A549 (cell line): ENCODE results near the gene CCDC126. TPM values are rescaled to one million over a fixed set of nuclear protein-coding genes. Genes with fewer than 3 reads are reported as not detected.

Source experiments
- ATAC-seq, 2 experiments: fragments of 200-7000 bp in 1 of 2; fragments of >200 bp in 1 of 2; cut with Nextera tagmentation in 1 of 2; cut with Tn5 transposase in 1 of 2; 3 replicates each; pipeline versions ENCODE4 v1.8.0 to v1.9.1; 2018 to 2020; ENCODE audit warnings: mild to moderate bottlenecking in 1 of 2, moderate library complexity in 1 of 2
- CTCF ChIA-PET: fragments of 300-600 bp; sonication (Branson Sonifier 250); formaldehyde crosslinking; extraction: SDS; loops from one replicate; lab custom pipeline; 2021; ENCODE audit warnings: antibody characterized with exemption, inconsistent platforms; lab: Yijun Ruan, JAX
- POLR2A ChIA-PET: fragments of 350-600 bp; formaldehyde crosslinking; extraction: SDS; loops from one replicate; lab custom pipeline; 2021; ENCODE audit warnings: antibody characterized with exemption, inconsistent platforms; lab: Yijun Ruan, JAX
- DNase-seq, 2 experiments: peaks; one replicate each; pipeline versions ENCODE4 v3.0.0 to v3.0.0-alpha.2; 2011 to 2016; ENCODE audit warnings: low read depth in 1 of 2, low spot score in 1 of 2
- FAIRE-seq: peaks from 2 replicates; lab custom pipeline; 2011; peaks lifted over from hg19 to GRCh38; lab: Jason Lieb, UNC
- H3K27ac ChIP-seq, 2 experiments: fragments of >200 bp; sonication (Bioruptor Twin); formaldehyde crosslinking; 3 replicates each; pipeline ENCODE4 v1.5.1; 2016 to 2017
- H3K4me1 ChIP-seq: fragments of >200 bp; sonication (Bioruptor Twin); formaldehyde crosslinking; 3 replicates; pipeline ENCODE4 v1.6.1; 2016
- H3K4me2 ChIP-seq: fragments of >200 bp; sonication (Bioruptor Twin); formaldehyde crosslinking; 3 replicates; pipeline ENCODE4 v1.6.1; 2016
- H3K4me3 ChIP-seq: fragments of >200 bp; sonication (Bioruptor Twin); formaldehyde crosslinking; 3 replicates; pipeline ENCODE4 v1.5.1; 2016
- H3K9me3 ChIP-seq: fragments of >200 bp; sonication (Bioruptor Twin); formaldehyde crosslinking; 3 replicates; pipeline ENCODE4 v1.6.1; 2016
- CBX8 ChIP-seq: fragments of 200-600 bp; sonication (generic); IDR thresholded peaks from 2 replicates; pipeline ENCODE4 v1.6.1; 2016
- CEBPB ChIP-seq, 2 experiments: fragments of >200 bp in 1 of 2; sonication (Bioruptor Twin) in 1 of 2; formaldehyde crosslinking in 1 of 2; IDR thresholded peaks; 2 replicates each; pipeline ENCODE4 v1.6.1; 2012 to 2016
- CHD2 ChIP-seq: fragments of 150-350 bp; IDR thresholded peaks from 2 replicates; pipeline ENCODE4 v1.6.1; 2014; ENCODE audit warnings: low read length; ENCODE audit not compliant: partially characterized antibody
- EP300 ChIP-seq, 2 experiments: fragments of >200 bp; sonication (Bioruptor Twin); formaldehyde crosslinking; IDR thresholded peaks; 2 replicates in 1 of 2; 3 replicates in 1 of 2; pipeline ENCODE4 v1.6.1; 2016 to 2017
- ESRRA ChIP-seq: fragments of 150-350 bp; IDR thresholded peaks from 2 replicates; pipeline ENCODE4 v1.6.1; 2014; ENCODE audit warnings: mild to moderate bottlenecking, low read length, borderline replicate concordance
- FOSB ChIP-seq: fragments of 250-450 bp; sonication (Bioruptor Pico); IDR thresholded peaks from 2 replicates; pipeline ENCODE4 v1.5.0; 2020; ENCODE audit warnings: mild to moderate bottlenecking, moderate library complexity
- GATA3 ChIP-seq: IDR thresholded peaks from 2 replicates; pipeline ENCODE4 v1.6.1; 2012; ENCODE audit warnings: borderline replicate concordance
- HDAC2 ChIP-seq: fragments of 200-600 bp; sonication (generic); IDR thresholded peaks from 2 replicates; pipeline ENCODE4 v1.6.1; 2016
- HOXB13 ChIP-seq: fragments of 250-450 bp; sonication (Bioruptor Pico); IDR thresholded peaks from 2 replicates; pipeline ENCODE4 v1.5.0; 2020; ENCODE audit warnings: low read depth, mild to moderate bottlenecking, moderate library complexity
- HOXB5 ChIP-seq: fragments of 250-450 bp; sonication (Bioruptor Pico); IDR thresholded peaks from 2 replicates; pipeline ENCODE4 v1.5.0; 2020; ENCODE audit warnings: mild to moderate bottlenecking, moderate library complexity
- JUNB ChIP-seq: fragments of >200 bp; sonication (Bioruptor Twin); formaldehyde crosslinking; IDR thresholded peaks from 2 replicates; pipeline ENCODE4 v1.6.1; 2016
- MAFK ChIP-seq: fragments of 450-650 bp; IDR thresholded peaks from 2 replicates; pipeline ENCODE4 v1.6.1; 2014; ENCODE audit not compliant: partially characterized antibody
- MYC ChIP-seq: IDR thresholded peaks from 2 replicates; pipeline ENCODE4 v1.6.1; 2012; ENCODE audit warnings: mild to moderate bottlenecking, inconsistent platforms, low read length, improper control_type of control experiment, borderline replicate concordance
- NR3C1 ChIP-seq: fragments of >200 bp; sonication (Bioruptor Twin); formaldehyde crosslinking; IDR thresholded peaks from 3 replicates; pipeline ENCODE4 v1.6.1; 2017
- POLR2AphosphoS2 ChIP-seq: conservative IDR thresholded peaks from 2 replicates; pipeline ENCODE4 v1.6.1; 2012; ENCODE audit warnings: low read length, improper control_type of control experiment, inconsistent platforms
- RAD21 ChIP-seq, 2 experiments: fragments of >200 bp in 1 of 2; sonication (Bioruptor Twin) in 1 of 2; formaldehyde crosslinking in 1 of 2; IDR thresholded peaks in 1 of 2; conservative IDR thresholded peaks in 1 of 2; 2 replicates in 1 of 2; 3 replicates in 1 of 2; pipeline ENCODE4 v1.6.1; 2012 to 2018; ENCODE audit warnings: inconsistent platforms in 1 of 2
- RARB ChIP-seq: fragments of 250-450 bp; sonication (Bioruptor Pico); IDR thresholded peaks from 2 replicates; pipeline ENCODE4 v1.8.0; 2021; ENCODE audit warnings: mild to moderate bottlenecking, moderate library complexity
- RCOR1 ChIP-seq: fragments of 150-350 bp; IDR thresholded peaks from 2 replicates; pipeline ENCODE4 v1.6.1; 2014; ENCODE audit warnings: antibody characterized with exemption, low read length, low read depth
- RFX5 ChIP-seq: fragments of 450-650 bp; IDR thresholded peaks from 2 replicates; pipeline ENCODE4 v1.7.1; 2014; ENCODE audit warnings: antibody characterized with exemption, mild to moderate bottlenecking, moderate library complexity
- RNF2 ChIP-seq: fragments of 200-600 bp; sonication (generic); IDR thresholded peaks from 2 replicates; pipeline ENCODE4 v1.6.1; 2016; ENCODE audit warnings: low read depth, mild to moderate bottlenecking, antibody characterized with exemption, moderate library complexity, borderline replicate concordance
- TFCP2L1 ChIP-seq: fragments of 250-450 bp; sonication (Bioruptor Pico); IDR thresholded peaks from 2 replicates; pipeline ENCODE4 v1.5.0; 2021; ENCODE audit warnings: mild to moderate bottlenecking
- ZNF302 ChIP-seq: fragments of 250-450 bp; sonication (Bioruptor Pico); IDR thresholded peaks from 2 replicates; pipeline ENCODE4 v1.9.0; 2021; ENCODE audit warnings: inconsistent platforms, mild to moderate bottlenecking, moderate library complexity
- ZSCAN20 ChIP-seq: fragments of 250-450 bp; sonication (Bioruptor Pico); IDR thresholded peaks from 2 replicates; pipeline ENCODE4 v1.8.0; 2022; ENCODE audit warnings: mild to moderate bottlenecking, moderate library complexity
- WGBS: methylation state at CpG from one replicate; pipeline ENCODE4 v1.1.6; 2017; ENCODE audit errors: missing lambda C conversion rate; 5-methylcytosine and 5-hydroxymethylcytosine counted together
- polyA plus RNA-seq, 4 experiments: library from polyadenylated mRNA; depleted of rRNA in 3 of 4; stranded (reverse); fragments of >200 nt; fragmentation: RNase III in 1 of 4; extraction: RNeasy Plus Mini Kit Qiagen cat#74134 plus additional on column Dnase treatment in 1 of 4; gene quantifications; 2 replicates in 3 of 4; 3 replicates in 1 of 4; pipeline ENCODE4 v1.2.3, GENCODE V29; 2011 to 2017
- TF ChIP-seq, protein P1 (sequence below): IDR thresholded peaks from 2 replicates; pipeline ENCODE4 v1.6.1; 2012
- TF ChIP-seq, protein P2 (sequence below): fragments of 450-650 bp; IDR thresholded peaks from 2 replicates; pipeline ENCODE4 v1.6.1; 2014; ENCODE audit warnings: antibody characterized with exemption
- TF ChIP-seq, protein P3 (sequence below): fragments of 150-350 bp; IDR thresholded peaks from 2 replicates; pipeline ENCODE4 v1.6.1; 2014; ENCODE audit warnings: low read depth, mild to moderate bottlenecking, low read length
- TF ChIP-seq, protein P4 (sequence below): fragments of >200 bp; sonication (Bioruptor Twin); formaldehyde crosslinking; IDR thresholded peaks from 2 replicates; pipeline ENCODE4 v1.6.1; 2016
- TF ChIP-seq, protein P5 (sequence below): fragments of 250-450 bp; sonication (Bioruptor Pico); IDR thresholded peaks from 2 replicates; pipeline ENCODE4 v1.5.0; 2021; ENCODE audit warnings: mild to moderate bottlenecking, moderate library complexity, borderline replicate concordance

Gene CCDC126
- polyA plus RNA-seq, 2 of the 4 experiments (the other 2 are of a cell fraction), result 6.2 to 10.1 TPM

DNA sequence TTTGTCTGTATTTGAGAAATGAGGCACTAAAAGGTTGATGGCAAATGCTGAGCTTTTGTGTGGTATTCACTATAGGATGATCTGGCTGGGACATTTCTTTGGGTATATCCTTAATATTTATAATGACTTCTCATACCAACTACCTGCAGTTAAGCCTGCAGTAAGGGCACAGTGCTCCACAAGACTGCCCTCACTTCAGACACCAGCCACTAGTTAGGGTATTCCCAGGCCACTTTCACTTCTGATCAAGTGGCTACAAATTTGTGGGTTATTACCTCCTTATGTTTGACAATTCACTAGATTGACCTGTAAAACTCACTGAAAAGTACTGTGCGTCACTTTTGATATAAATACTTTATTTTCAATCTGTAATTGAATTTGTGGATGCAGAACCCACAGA lies 20.3 kb downstream of the CCDC126 start:
- POLR2A ChIA-PET, result no interaction called here
- no peak for ATAC-seq
- no peak overlapping the region for H3K4me3 ChIP-seq

DNA sequence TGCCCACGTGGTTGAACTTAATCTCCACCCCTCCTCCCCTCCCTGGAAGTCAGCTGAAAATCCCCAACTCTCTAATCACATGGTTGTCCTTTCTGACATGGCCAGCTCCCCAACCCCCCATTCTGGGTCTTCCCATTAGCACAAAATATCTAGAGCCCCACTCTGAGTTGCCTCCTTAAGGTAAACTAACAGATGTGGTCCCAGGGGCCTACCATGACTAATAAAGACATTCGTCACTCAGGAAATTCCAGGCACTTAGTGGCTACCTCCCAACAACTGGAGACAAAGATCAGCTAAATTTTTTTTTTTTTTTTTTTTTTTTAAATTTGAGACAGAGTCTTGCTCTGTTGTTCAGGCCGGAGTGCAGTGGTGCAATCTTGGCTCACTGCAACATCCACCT lies 21.1 kb downstream of the CCDC126 start:
- ATAC-seq, result no peak
- Histone ChIP-seq H3K9me3 (peaks cover 21% of the 10 kb centered on the region), H3K27ac (no peak overlapping the region), H3K4me3 (no peak overlapping the region), H3K4me1 (no peaks in the 10 kb centered on the region), H3K4me2 (no peak overlapping the region)
- TF ChIP-seq ESRRA (no peak), RFX5 (no peak)
- TF ChIP-seq, protein P1, sequence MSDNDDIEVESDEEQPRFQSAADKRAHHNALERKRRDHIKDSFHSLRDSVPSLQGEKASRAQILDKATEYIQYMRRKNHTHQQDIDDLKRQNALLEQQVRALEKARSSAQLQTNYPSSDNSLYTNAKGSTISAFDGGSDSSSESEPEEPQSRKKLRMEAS, result no peak
- WGBS, result 62% methylated on average over 3 of the region's 3 CpGs
- POLR2A ChIA-PET, result interaction anchor here (0.6 kb wide), 1 partner anchor 47 kb away, joined by 6 read pairs; no protein-coding TSS in a partner anchor
- FAIRE-seq, result no peak
- DNase-seq, result no peak
- CTCF ChIA-PET, result no interaction called here

More for the DNA sequence above, 20.3 kb downstream of the CCDC126 start:
- Histone ChIP-seq H3K27ac (no peak overlapping the region), H3K4me1 (no peaks in the 10 kb centered on the region), H3K9me3 (peaks cover 21% of the 10 kb centered on the region), H3K4me2 (no peak overlapping the region)
- no peak for FAIRE-seq
- CTCF ChIA-PET, result interaction anchor here (0.6 to 0.7 kb wide), 2 partner anchors 169 to 739 kb away, joined by 3 read pairs; no protein-coding TSS in a partner anchor
- 96% methylated on average over 1 of the region's 1 CpG for WGBS
- TF ChIP-seq HDAC2 (no peak), TFCP2L1 (no peak), POLR2AphosphoS2 (no peak), HOXB13 (CRISPR knock-in tag) (no peak), ZNF302 (CRISPR knock-in tag) (no peak), ZSCAN20 (CRISPR knock-in tag) (no peak), JUNB (no peak), MYC (no peak), GATA3 (no peak), CEBPB (IDR thresholded peaks at IDR 0.05) (no peak), NR3C1 (no peak), FOSB (CRISPR knock-in tag) (no peak)
- TF ChIP-seq, protein P2, sequence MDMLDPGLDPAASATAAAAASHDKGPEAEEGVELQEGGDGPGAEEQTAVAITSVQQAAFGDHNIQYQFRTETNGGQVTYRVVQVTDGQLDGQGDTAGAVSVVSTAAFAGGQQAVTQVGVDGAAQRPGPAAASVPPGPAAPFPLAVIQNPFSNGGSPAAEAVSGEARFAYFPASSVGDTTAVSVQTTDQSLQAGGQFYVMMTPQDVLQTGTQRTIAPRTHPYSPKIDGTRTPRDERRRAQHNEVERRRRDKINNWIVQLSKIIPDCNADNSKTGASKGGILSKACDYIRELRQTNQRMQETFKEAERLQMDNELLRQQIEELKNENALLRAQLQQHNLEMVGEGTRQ, result no peak
- TF ChIP-seq, protein P3, sequence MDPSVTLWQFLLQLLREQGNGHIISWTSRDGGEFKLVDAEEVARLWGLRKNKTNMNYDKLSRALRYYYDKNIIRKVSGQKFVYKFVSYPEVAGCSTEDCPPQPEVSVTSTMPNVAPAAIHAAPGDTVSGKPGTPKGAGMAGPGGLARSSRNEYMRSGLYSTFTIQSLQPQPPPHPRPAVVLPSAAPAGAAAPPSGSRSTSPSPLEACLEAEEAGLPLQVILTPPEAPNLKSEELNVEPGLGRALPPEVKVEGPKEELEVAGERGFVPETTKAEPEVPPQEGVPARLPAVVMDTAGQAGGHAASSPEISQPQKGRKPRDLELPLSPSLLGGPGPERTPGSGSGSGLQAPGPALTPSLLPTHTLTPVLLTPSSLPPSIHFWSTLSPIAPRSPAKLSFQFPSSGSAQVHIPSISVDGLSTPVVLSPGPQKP, result no peak
- TF ChIP-seq, protein P4, sequence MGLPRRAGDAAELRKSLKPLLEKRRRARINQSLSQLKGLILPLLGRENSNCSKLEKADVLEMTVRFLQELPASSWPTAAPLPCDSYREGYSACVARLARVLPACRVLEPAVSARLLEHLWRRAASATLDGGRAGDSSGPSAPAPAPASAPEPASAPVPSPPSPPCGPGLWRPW, result no peak
- DNase-seq, result no peak

DNA sequence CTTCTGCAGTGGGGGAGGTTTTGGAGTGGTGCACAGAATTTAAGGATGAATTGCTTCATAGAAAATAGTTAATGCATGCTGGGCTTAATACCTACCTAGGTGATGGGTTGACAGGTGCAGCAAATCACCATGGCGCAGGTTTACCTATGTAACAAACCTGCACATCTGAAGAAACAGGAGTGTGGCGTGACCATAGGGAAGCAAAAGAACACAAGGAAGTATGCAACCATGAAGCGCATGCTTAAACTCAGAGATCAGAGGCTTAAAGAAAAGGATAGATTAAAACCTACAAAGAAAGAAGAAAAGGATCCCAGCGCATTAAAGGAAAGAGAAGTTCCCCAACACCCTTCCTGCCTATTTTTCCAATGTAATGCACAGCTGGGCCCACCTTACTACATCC lies 22.0 kb downstream of the CCDC126 start:
- 94% methylated on average over 4 of the region's 4 CpGs for WGBS
- Histone ChIP-seq H3K9me3 (peaks cover 21% of the 10 kb centered on the region), H3K4me1 (no peaks in the 10 kb centered on the region), H3K4me3 (no peak overlapping the region), H3K4me2 (no peak overlapping the region), H3K27ac (no peak overlapping the region)
- ChIA-PET CTCF (no interaction called here), POLR2A (no interaction called here)
- DNase-seq (no peak), ATAC-seq (no peak), FAIRE-seq (no peak)
- TF ChIP-seq MAFK, result no peak
- no peak for TF ChIP-seq RCOR1
- no peak for TF ChIP-seq CBX8
- TF ChIP-seq MYC, result no peak
- no peak for TF ChIP-seq EP300 (IDR thresholded peaks at IDR 0.05)
- no peak for TF ChIP-seq CHD2
- TF ChIP-seq CEBPB (IDR thresholded peaks at IDR 0.05), result no peak
- TF ChIP-seq, protein P1, result no peak
- no peak for TF ChIP-seq RARB (CRISPR knock-in tag)
- no peak for TF ChIP-seq HOXB5 (CRISPR knock-in tag)
- no peak for TF ChIP-seq RNF2
- TF ChIP-seq, protein P5, sequence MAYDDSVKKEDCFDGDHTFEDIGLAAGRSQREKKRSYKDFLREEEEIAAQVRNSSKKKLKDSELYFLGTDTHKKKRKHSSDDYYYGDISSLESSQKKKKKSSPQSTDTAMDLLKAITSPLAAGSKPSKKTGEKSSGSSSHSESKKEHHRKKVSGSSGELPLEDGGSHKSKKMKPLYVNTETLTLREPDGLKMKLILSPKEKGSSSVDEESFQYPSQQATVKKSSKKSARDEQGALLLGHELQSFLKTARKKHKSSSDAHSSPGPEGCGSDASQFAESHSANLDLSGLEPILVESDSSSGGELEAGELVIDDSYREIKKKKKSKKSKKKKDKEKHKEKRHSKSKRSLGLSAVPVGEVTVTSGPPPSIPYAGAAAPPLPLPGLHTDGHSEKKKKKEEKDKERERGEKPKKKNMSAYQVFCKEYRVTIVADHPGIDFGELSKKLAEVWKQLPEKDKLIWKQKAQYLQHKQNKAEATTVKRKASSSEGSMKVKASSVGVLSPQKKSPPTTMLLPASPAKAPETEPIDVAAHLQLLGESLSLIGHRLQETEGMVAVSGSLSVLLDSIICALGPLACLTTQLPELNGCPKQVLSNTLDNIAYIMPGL, result no peak
- TF ChIP-seq RAD21 (conservative IDR thresholded peaks at IDR 0.05 in 1 of 2, IDR thresholded peaks at IDR 0.05 in 1 of 2), result no peak
